Peyer's patch (tissue), 4 donors: Measurements from ENCODE around the gene F11.

Experiments used
- CTCF ChIP-seq, 6 experiments: fragments of 450-650 bp in 4 of 6; fragments of 200-600 bp in 2 of 6; sonication (generic) in 1 of 6; IDR thresholded peaks; one replicate each; pipeline ENCODE4 v1.5.1; 2017 to 2019; ENCODE audit warnings: antibody characterized with exemption in 6 of 6, mild to moderate bottlenecking in 3 of 6, moderate library complexity in 1 of 6
- POLR2A ChIP-seq, 2 donors: fragments of 450-650 bp; IDR thresholded peaks; one replicate each; pipeline ENCODE4 v1.5.1; 2017; ENCODE audit warnings: antibody characterized with exemption in 2 of 2, mild to moderate bottlenecking in 2 of 2, moderate library complexity in 2 of 2

- no peak for TF ChIP-seq CTCF (IDR thresholded peaks at IDR 0.05)
- no peak for TF ChIP-seq POLR2A (IDR thresholded peaks at IDR 0.05)
These were observed 25.4 kb downstream of the F11 start for GRCh38 chr4:186291256-186291890.
